Right lobe of liver (tissue), 6 donors: ENCODE data around the gene CC2D1A. TPM values are rescaled to one million over a fixed set of nuclear protein-coding genes. Genes with fewer than 3 reads are reported as not detected.

Experiments
- ATAC-seq, 4 donors: fragments of 200-7000 bp; cut with Tn5 transposase; one replicate each; pipeline ENCODE4 v1.9.1; 2020; ENCODE audit warnings: mild to moderate bottlenecking in 4 of 4, moderate library complexity in 4 of 4
- DNase-seq, 3 donors: peaks; one replicate each; pipeline ENCODE4 v3.0.0-alpha.2; 2020
- H3K27ac ChIP-seq, 3 donors: fragments of 200-600 bp; one replicate each; pipeline ENCODE4 v1.8.0; 2022
- H3K27me3 ChIP-seq, 2 donors: fragments of 200-600 bp; one replicate each; pipeline ENCODE4 v1.8.0; 2022
- H3K36me3 ChIP-seq, 4 donors: fragments of 200-600 bp; sonication (generic) in 1 of 4; one replicate each; pipeline versions ENCODE4 v1.5.1 to v1.8.0; 2017 to 2022; ENCODE audit warnings: control low read depth in 1 of 4
- H3K4me1 ChIP-seq, 4 donors: fragments of 200-600 bp; sonication (generic) in 1 of 4; one replicate each; pipeline versions ENCODE4 v1.5.1 to v1.8.0; 2017 to 2022; ENCODE audit warnings: control low read depth in 1 of 4
- H3K4me3 ChIP-seq, 3 donors: fragments of 200-600 bp; one replicate each; pipeline ENCODE4 v1.8.0; 2022
- H3K9me3 ChIP-seq, 4 donors: fragments of 200-600 bp; sonication (generic) in 1 of 4; one replicate each; pipeline versions ENCODE4 v1.5.1 to v1.8.0; 2017 to 2022; ENCODE audit warnings: control low read depth in 1 of 4
- CTCF ChIP-seq, 4 donors: fragments of 200-600 bp in 3 of 4; fragments of 450-650 bp in 1 of 4; IDR thresholded peaks; one replicate each; pipeline versions ENCODE4 v1.5.1 to v1.8.0; 2016 to 2022; ENCODE audit warnings: antibody characterized with exemption in 4 of 4, mild to moderate bottlenecking in 2 of 4
- POLR2A ChIP-seq: fragments of 450-650 bp; IDR thresholded peaks from one replicate; pipeline ENCODE4 v1.6.1; 2017; ENCODE audit warnings: antibody characterized with exemption, mild to moderate bottlenecking
- WGBS: methylation state at CpG from one replicate; pipeline ENCODE4 v1.1.6; 2018; ENCODE audit warnings: low coverage, low lambda C conversion rate; ENCODE audit not compliant: insufficient coverage; ENCODE audit errors: missing lambda C conversion rate; 5-methylcytosine and 5-hydroxymethylcytosine counted together
- intact Hi-C, 2 donors: fragments of 100-400 bp; cut with DNase I; formaldehyde crosslinking; loops; one replicate each; pipeline versions ENCODE4 v1.11.2 to v1.14.1; 2022
- total RNA-seq, 6 experiments: library from RNA; depleted of rRNA in 2 of 6; stranded (reverse); fragments of >200 nt in 2 of 6; fragmentation: NEBNext Ultra II Directional in 3 of 6; extraction: Animal tissue kit (Norgen Biotek cat#: 25700) in 3 of 6; gene quantifications; one replicate each; pipeline versions ENCODE4 v1.1.0 to v1.2.4, GENCODE V29; 2016 to 2023
- donor health status: DM: no; HTN: yes; CAD: no.
- donor health status: DM: no; HTN: no; CAD: no.
- donor health status: DM: no; HTN: no; CAD: no.
- donor health status: DM: no; HTN: yes; CAD: no.
- donor health status: DM: no; HTN: yes; CAD: no.

Gene CC2D1A
- total RNA-seq, 6 experiments from 2014 or later = 16.5 to 29.8 (median 18.1) TPM

- H3K4me3 ChIP-seq = no peak overlapping the region
- peaks cover 0 to 2% (median 0%) of the 10 kb centered on the region in 4 donors for H3K4me1 ChIP-seq
- intact Hi-C loops = no loop called here
- TF ChIP-seq CTCF (IDR thresholded peaks at IDR 0.05) (no peak), POLR2A (no peak)
- H3K36me3 ChIP-seq = no peaks in the 10 kb centered on the region
- H3K27me3 ChIP-seq = peaks cover 0 to 7% of the 10 kb centered on the region in 2 donors
- H3K27ac ChIP-seq = no peak overlapping the region
- ATAC-seq = no peak
- H3K9me3 ChIP-seq = no peaks in the 10 kb centered on the region
- WGBS = 83% methylated on average over 4 of the region's 4 CpGs
- DNase-seq = no peak
Observed at GRCh38 chr19:13870873-13871272, 35.1 kb upstream of the CC2D1A start.

- Histone ChIP-seq H3K27me3 (peaks cover 0 to 7% of the 10 kb centered on the region in 2 donors), H3K4me3 (no peak overlapping the region), H3K36me3 (no peaks in the 10 kb centered on the region), H3K9me3 (no peaks in the 10 kb centered on the region), H3K4me1 (no peaks in the 10 kb centered on the region), H3K27ac (no peak overlapping the region)
- no peak for ATAC-seq
- DNase-seq = no peak
- intact Hi-C loops = no loop called here
- TF ChIP-seq POLR2A = no peak
- no peak for TF ChIP-seq CTCF (IDR thresholded peaks at IDR 0.05)
- 24% methylated on average over 4 of the region's 5 CpGs for WGBS
Observed at GRCh38 chr19:13872339-13872694, 33.7 kb upstream of the CC2D1A start.

- Histone ChIP-seq H3K36me3 (no peaks in the 10 kb centered on the region), H3K27ac (no peak overlapping the region), H3K27me3 (peaks cover 0 to 7% of the 10 kb centered on the region in 2 donors), H3K4me1 (no peaks in the 10 kb centered on the region), H3K4me3 (peak overlapping the region in 2 of 3 donors; percentile 9 to 13), H3K9me3 (no peaks in the 10 kb centered on the region)
- DNase-seq = peak in 1 of 3 donors; percentile 52
- WGBS = 5% methylated on average over 20 of the region's 45 CpGs
- peak; percentile 25 to 52 (median 47) for ATAC-seq
- intact Hi-C loops = no loop called here
- TF ChIP-seq POLR2A (no peak), CTCF (IDR thresholded peaks at IDR 0.05) (no peak)
Observed at GRCh38 chr19:13872695-13873389, 33.2 kb upstream of the CC2D1A start.

- H3K9me3 ChIP-seq = no peaks in the 10 kb centered on the region
- intact Hi-C loops = no loop called here
- no peak overlapping the region for H3K27ac ChIP-seq
- WGBS = 39% methylated on average over 2 of the region's 35 CpGs
- no peak overlapping the region for H3K4me3 ChIP-seq
- peaks cover 0 to 7% of the 10 kb centered on the region in 2 donors for H3K27me3 ChIP-seq
- H3K4me1 ChIP-seq = no peaks in the 10 kb centered on the region
- H3K36me3 ChIP-seq = no peaks in the 10 kb centered on the region
- TF ChIP-seq CTCF (IDR thresholded peaks at IDR 0.05) = no peak
- TF ChIP-seq POLR2A = no peak
- ATAC-seq (no peak), DNase-seq (no peak)
Observed at GRCh38 chr19:13873834-13874515, 32.0 kb upstream of the CC2D1A start.
